Stimulated activated CD4-positive, alpha-beta T cell treated with anti-CD3 and anti-CD28 coated beads, Interleukin-1b, Interleukin-23, amount 100 ng/mL, for 24 hours (primary cell): ENCODE measurements around the gene PRKD2.
A peak's percentile ranks its signal among the peaks of the same experiment; 100 is the strongest.
"Not testable (repeated sequence)": the region's sequence is repeated elsewhere in the genome, so short reads cannot be mapped to it uniquely, and the experiment has no call there.

Source experiments
- DNase-seq, 4 experiments: peaks; one replicate each; pipeline ENCODE4 v3.0.0-alpha.2; 2020; ENCODE audit warnings: low read depth in 4 of 4, low spot score in 1 of 4

Gene PRKD2

GRCh38 chr19:46712768-46713338 is 4.1 kb downstream of the PRKD2 start:
- not testable (repeated sequence) for DNase-seq

- no peak for DNase-seq
Measured at GRCh38 chr19:46710687-46711086, 6.2 kb downstream of the PRKD2 start.

GRCh38 chr19:46704379-46705076 is 12.4 kb downstream of the PRKD2 start:
- peak; percentile 80 to 96 (median 86) for DNase-seq

- DNase-seq: no peak
Measured at GRCh38 chr19:46700704-46701103, 16.2 kb downstream of the PRKD2 start.

GRCh38 chr19:46698395-46699321 is 18.3 kb downstream of the PRKD2 start:
- DNase-seq: no peak

- no peak for DNase-seq
Measured at GRCh38 chr19:46697204-46697960, 19.5 kb downstream of the PRKD2 start.

GRCh38 chr19:46696866-46697203 is 20.1 kb downstream of the PRKD2 start:
- DNase-seq: no peak

- DNase-seq: no peak
Measured at GRCh38 chr19:46696052-46696451, 20.9 kb downstream of the PRKD2 start.

GRCh38 chr19:46693760-46694159 is 23.2 kb downstream of the PRKD2 start:
- DNase-seq: no peak

GRCh38 chr19:46692918-46693722 is 23.8 kb downstream of the PRKD2 start:
- no peak for DNase-seq

GRCh38 chr19:46691948-46692347 is 25.0 kb downstream of the PRKD2 start:
- no peak for DNase-seq

GRCh38 chr19:46691104-46691503 is 25.8 kb downstream of the PRKD2 start:
- DNase-seq: no peak

GRCh38 chr19:46689358-46689757 is 27.6 kb downstream of the PRKD2 start:
- DNase-seq: no peak

GRCh38 chr19:46687438-46688145 is 29.3 kb downstream of the PRKD2 start:
- DNase-seq: no peak

- no peak for DNase-seq
Measured at GRCh38 chr19:46685189-46685588, 31.7 kb downstream of the PRKD2 start.

- DNase-seq: peak in 3 of 4 experiments; percentile 33 to 50 (median 46)
Measured at GRCh38 chr19:46678110-46678732, 38.7 kb downstream of the PRKD2 start.

- DNase-seq: no peak
Measured at GRCh38 chr19:46674416-46675178, 42.3 kb downstream of the PRKD2 start.

GRCh38 chr19:46670813-46671212 is 46.1 kb downstream of the PRKD2 start:
- no peak for DNase-seq

- no peak for DNase-seq
Measured at GRCh38 chr19:46668662-46669061, 48.3 kb downstream of the PRKD2 start.
